A204.1 (cell line): ENCODE measurements around the gene LRP11.
"Not testable (repeated sequence)": the region's sequence is repeated elsewhere in the genome, so short reads cannot be mapped to it uniquely, and the experiment has no call there.

Experiments
- FAIRE-seq: peaks from 2 replicates; lab custom pipeline; 2012; peaks lifted over from hg19 to GRCh38; lab: Jason Lieb, UNC

The LRP11 gene

DNA sequence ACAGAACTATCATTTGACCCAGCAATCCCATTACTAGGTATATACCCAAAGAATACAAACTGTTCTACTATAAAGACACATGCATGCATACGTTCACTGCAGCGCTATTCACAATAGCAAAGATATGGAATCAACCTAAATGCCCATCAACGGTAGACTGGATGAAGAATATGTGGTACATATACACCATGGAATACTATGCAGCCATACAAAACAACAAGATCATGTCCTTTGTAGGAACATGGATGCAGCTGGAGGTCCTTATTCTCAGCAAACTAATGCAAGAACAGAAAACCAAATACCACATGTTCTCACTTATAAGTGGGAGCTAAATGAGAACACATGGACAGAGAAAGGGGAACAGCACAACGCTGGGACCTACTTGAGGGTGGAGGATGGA, 15.8 kb downstream of the LRP11 start:
- not testable (repeated sequence) for FAIRE-seq

DNA sequence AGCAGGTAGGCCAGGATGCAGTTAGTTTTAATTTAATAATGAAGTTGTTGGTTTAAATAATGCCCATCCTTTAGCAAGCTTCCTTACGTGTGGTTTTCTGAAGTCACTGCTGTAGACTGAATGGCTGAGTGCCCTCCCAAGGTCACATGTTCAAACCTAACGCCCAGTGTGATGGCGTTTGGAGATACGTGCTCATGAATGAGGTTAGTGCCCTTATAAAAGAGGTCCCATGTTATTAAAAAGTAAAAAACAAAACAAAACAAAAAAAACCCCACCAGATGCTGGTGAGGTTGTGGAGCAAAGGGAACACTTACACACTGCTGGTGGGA, 16.3 kb downstream of the LRP11 start:
- no peak for FAIRE-seq

DNA sequence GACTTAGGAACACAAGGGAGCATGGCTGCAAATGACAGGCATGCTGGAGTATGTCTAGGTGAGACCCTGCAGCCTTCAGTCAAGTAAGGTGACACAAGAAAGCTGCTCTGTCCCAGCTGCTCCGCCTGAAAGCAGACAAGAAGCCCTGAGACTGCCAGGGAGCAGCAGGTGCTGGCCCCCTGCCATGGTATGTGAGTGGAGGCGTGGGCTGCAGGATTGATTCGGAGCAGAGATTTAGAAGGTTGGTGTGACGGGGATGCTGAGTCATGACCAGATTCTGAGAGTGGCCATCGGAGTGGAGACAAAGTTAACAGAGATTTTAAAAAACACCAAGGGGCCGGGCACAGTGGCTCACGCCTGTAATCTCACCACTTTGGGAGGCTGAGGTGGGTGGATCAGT, 17.8 kb downstream of the LRP11 start:
- no peak for FAIRE-seq

DNA sequence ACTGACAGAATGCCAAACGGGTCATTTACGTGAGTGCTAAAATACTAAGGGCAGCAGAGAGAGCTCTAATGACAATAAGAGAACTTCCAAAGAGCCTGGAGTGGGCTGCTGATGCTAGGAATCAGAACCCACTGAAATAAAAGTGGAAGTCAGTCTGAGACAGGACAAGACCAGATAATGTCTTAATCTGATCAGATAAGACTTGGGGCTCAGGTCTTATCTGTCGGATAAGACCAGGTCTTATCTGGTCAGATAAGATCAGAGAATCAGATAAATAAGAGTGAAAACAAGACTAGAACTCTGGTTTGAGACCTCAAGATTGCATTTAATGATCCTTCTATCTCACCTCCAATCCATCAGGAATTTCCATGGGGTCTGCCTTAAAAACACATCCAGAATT, 18.6 kb downstream of the LRP11 start:
- FAIRE-seq, result no peak

DNA sequence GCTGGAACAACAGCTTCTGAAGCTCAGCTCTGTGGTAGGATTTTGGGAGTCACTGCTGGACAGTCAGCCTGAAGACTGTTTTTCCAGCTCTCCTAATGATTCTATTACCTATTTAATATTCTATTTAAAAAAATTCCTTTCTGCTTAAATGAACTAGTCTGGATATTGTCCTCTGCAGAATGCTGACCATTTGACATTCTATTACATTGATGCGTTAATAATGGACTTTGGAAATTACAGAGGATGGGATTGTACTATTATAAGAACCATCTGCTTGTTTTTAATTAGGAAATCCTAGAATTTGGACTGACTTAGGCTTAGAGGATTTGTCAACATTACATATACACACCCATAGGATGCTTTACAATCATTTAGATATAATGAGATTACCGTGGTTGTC, 19.7 kb downstream of the LRP11 start:
- no peak for FAIRE-seq

DNA sequence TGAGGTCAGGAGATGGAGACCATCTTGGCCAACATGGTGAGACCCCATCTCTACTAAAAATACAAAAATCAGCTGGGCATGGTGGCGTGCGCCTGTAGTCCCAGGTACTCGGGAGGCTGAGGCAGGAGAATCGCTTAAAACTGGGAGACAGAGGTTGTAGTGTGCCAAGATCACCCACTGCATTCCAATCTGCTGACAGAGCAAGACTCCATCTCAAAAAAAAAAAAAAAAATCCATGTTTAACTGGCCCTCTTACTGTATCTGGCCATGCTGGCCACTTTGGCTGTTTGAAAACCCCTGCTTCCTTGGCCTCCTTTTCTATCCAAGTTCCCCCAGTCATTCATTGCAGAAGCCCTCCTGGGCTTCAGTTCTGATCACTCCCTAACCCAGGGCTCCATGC, 20.1 kb downstream of the LRP11 start:
- FAIRE-seq, result not testable (repeated sequence)

DNA sequence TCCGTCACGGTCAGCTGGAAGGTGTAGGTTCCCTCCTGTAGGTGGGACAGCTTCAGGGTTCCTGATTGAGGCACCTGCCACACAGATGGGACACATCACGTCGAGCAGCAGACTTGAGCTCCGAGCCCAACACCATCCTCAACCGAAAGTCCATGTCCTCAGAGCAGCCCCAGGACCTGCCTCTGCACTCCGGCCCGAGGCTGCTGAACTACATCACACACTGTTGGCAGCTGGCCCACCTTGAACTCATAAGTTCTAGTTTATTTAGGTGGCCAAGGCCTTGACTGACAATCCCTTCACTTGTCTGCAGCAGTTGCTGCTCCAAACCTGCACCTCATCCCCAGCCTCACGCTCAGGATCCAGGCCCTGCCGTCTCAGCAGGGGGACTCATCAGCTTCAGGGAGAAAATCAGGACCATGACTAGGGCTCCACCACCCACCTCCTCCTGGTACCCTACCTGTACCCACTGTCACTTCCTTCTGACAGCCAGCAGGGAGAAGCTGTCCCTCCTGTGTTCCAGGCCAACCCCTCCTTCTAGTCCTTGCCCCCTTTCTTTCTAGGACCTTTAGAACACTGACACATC, 21.0 kb downstream of the LRP11 start:
- FAIRE-seq, result no peak

DNA sequence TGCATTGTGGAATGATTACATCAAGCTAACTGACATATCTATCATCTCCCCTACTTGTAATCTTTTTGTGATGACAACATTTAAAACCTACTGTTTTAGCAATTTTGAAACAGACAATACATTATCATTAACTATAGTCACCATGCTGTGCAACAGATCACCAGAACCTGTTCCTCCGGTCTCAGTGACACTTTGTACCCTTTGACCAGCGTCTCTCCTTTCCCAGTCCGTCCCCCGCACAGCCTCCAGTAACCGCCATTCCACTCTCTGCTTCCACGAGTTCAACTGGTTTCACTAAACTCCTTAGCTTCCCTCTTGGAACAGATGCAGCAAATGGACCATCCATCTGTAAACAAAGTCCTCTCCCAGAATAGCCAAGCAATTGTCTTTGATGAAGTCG, 21.8 kb downstream of the LRP11 start:
- no peak for FAIRE-seq

DNA sequence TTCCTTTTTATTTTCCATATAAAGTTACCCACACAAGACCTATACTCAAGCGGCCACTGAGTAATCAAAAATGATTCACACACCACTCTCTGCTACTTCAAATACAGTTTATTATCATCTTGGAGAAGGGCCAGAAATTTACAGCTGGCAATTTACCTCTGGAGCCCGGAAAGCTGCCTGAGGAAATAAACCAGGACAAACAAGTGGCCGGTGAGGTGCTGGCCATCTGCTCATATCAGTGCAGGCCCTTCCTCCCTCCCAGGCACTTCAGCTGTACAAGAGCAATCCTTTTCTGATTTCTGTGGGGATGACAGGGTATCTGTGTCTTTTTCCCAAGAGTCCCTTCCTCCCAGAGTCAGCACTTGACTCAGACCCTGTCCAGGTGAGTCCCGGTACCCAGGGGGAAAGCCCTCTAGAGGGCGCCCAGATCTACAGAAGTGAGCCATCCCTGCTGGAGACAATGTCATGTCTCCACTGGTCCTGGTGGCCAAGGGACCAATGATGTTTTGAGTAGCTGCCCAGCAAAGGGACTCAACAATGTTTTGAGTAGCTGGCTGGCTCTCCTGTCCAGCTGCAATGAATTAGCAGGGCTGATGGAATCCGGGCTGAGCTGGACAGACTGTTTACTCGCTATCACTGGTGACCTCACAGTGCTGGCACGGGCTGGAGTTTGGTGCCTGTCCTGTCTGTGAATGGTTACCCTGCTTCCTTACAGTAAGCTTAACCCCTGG, 23.6 kb downstream of the LRP11 start:
- FAIRE-seq, result no peak

DNA sequence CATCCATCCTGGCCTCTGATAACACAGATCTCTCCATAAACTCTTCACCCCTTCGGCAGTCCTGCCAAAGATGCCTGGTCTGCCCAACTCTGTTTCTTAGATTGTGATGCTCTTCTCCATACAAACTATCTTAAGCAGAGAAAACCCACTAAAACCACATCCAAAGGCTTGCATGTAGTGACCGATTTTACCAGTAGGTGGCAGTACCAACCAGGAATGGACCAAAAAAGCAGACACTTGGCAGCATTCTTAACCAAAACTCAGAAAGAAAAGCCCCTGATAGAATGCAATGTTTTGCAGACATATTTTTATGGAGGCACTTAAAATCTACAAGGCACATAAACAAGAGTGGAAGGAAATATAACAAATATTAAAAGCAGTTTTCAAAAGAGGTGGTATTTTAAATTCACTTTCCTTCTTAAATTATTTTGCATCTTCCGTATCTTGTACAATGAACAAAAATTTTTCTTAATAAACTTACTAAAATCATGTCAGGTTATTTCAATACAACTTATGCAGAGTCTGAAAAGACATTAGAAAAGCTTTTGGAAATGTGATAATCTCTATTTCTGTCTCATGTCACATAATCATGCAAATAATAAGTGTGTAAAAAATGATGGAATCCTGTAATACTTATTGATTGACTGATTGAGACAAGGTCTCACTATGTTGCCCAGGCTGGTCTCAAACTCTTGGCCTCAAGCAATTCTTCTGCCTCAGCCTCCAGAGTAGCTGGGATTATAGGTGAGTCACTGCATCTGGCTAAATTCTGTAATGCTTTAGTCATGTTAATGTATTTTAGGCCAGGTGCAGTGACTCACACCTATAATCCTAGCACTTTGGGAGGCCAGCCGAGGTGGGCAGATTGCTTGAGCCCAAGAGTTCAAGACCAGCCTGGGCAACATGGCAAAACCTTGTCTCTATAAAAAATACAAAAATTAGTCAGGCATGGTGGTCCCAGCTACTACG, 29.4 kb downstream of the LRP11 start:
- peak; percentile 92 for FAIRE-seq

DNA sequence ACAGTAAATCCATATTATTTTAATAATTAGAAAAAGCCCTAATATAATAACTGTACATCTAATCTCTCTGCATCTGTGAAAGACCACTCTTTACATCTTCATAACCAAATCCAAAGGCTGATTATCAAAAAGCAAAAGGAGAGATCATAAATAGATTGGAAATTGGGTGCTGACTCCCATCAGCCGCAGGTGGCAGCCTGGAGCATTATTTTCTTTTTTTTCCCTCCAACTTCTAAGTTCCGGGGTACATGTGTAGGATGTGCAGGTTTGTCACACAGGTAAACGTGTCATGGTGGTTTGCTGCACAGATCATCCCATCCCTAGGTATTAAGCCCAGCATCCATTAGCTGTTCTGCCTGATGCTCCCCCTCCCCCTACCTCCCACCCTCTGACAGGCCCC, 30.5 kb downstream of the LRP11 start:
- no peak for FAIRE-seq

DNA sequence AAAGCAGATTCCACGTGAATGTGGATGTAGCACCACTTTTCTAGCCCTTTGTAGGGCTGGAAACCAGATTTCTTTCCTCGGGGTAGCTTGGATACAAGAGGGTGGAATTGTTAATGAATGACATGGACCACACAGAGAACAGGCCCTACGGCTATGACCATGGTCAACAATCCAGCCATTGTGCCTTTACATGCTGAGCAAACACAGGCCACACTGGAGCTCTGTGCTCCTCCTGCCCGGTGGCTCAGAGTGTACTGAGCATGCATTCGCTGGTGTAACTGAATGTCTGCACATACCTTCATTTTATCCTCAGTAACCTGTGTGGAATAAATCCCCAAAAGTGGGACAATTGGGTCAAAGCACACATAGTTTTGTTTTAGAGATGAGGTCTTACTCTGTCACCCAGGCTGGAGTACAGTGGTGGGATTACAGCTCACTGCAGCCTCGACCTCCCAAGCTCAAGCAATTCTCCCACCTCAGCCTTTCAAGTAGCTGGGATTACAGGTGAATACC, 32.8 kb downstream of the LRP11 start:
- FAIRE-seq, result no peak

DNA sequence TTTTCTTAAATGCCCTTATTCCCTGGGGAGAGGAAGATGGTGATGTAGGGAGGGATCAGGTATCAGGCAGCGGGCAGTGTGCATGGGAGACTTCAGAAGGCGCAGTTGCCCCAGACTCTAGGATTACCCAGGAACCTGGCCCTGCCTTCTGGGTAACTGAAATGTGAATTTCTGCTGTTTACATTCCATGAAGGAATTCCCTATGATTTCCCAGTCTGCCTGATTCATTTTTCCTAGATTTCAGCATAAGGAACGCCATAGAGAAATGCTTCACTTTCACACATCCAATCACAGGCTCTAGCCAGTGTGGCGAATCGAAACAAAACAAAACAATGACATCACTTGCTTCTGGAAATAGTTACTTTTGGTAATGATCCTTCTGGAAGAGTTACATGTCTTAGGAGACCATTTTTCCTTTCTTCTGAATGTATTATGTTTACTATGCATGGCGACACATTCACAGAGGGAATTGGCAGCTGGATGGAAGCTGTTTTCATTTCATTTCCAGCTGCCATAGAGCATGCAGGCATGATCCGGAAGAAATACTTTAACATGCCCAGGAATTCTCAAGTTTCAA, 33.3 kb downstream of the LRP11 start:
- FAIRE-seq, result no peak

DNA sequence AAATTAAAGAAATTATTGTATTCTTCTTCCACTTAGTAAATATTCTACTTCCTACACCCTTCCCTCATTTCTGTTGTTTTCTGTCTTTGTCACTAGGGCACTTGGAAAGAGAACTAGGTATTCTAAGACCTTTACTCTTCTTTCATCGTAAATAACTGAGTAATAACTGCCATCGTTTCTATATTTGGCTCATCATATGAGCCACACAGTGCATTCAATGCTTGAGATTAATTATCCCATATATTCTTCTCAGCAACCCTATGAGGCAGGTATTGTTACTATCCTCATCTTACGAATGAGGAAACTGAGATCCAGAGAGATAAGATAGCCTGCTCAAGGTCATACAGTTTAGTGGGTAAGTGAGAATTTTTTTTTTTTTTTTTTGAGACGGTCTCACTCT, 38.9 kb downstream of the LRP11 start:
- FAIRE-seq, result no peak

DNA sequence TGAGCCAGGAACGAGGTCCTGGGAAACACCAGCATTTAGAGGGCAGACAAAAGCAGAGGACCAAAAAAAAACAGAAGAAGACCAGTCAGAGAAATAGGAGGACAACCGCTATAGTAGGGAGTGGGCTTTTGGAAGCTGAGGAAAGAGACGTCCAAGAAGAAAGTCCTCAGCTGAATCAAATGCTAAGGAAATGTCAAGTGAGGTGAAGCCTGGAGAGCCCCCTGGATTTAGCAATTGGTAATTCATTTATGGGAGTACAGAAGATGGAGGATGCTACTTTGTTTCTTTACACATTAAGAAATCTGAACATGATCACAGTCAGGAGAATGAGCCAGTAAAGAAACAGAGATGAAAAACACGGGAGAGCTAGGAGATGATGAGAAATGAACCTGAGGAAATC, 41.1 kb downstream of the LRP11 start:
- FAIRE-seq, result no peak

DNA sequence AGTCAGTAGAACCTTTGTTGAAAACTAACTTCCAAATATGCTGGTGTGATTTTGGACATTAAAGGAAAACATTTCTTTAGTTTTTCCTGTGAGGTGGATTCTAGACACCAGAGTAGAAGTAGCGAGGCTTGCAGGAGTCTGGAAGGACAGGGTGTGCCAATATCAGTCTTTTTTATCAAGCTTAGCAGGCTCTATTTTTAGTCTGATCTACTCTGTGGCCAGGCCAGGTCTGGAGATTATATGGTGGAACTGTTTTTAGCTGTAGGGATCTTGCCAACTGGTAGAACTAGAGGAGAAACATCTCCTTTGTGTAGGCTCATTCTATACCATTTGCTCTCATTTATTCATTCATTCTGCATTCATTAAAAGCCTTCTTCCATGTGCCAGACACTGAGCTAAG, 42.7 kb downstream of the LRP11 start:
- FAIRE-seq, result no peak

DNA sequence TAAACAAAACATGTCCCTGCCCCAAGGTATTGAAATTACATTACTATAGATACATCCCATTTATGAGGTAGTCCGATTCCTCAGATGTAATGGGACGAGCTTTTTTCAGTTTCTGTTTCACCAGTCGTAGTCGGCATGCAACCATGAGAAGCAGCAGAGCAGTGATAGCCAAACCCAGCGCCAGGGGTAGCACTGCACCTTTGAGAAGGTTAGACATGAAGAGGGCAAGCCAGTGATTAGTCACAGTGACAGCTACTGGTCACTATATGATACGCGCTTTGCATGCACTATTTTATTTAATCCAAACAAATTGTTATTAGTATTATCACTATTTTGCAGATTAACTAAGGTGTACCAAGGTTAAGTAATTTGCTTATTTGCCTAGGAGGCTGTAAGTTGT, 43.7 kb downstream of the LRP11 start:
- FAIRE-seq, result no peak

DNA sequence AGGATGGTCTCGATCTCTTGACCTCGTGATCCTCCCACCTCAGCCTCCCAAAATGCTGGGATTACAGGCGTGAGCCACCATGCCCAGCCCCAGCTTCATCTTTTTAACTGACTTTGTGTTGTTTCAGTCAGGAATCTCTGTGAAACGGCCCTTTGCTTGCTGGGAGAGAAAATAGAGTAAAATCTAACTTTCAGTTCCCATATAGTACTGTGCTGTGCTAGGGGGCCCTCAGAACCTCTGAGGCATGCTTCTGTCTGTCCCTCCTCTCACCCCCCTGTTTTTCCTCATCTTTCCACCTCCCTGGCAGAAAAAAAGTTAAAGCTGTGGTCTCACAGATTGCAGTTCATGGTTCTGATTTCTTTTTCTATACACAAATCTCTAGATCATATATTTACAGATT, 48.4 kb downstream of the LRP11 start:
- FAIRE-seq, result no peak

DNA sequence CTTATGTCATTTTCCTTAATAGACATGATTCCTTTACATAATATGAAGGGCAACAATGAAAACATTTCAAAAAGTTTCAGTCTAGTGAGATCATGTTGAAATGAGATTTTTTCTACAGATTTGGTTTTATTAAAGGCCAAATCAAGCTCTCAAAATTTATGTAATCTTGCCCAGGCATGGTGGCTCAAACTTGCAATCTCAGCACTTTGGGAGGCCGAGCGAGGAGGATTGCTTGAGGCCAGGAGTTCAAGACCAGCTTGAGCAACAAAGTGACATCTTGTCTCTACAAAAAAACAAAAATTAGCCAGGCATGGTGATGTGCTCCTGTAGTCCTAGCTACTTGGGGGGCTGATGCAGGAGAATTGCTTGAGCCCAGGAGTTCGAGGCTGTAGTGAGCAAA, 50.8 kb downstream of the LRP11 start:
- no peak for FAIRE-seq

DNA sequence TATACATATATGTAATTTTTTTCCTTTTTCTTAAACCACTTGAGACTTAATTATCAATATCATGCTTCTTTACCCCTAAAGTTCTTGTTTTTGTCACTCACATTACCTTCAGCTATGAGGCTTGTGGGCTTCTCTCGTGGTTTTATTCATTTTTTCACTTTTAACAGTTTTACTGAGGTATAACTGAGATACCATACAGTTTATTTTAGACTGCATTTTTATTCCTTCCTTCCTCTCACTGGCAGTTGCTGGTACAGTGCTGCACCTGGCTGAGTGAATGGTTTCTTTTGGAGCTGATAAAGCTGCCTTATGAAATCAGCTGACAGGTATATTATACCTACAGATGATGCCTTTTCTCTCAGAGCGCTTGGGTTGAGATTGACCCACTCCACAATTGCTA, 54.4 kb downstream of the LRP11 start:
- FAIRE-seq, result no peak

DNA sequence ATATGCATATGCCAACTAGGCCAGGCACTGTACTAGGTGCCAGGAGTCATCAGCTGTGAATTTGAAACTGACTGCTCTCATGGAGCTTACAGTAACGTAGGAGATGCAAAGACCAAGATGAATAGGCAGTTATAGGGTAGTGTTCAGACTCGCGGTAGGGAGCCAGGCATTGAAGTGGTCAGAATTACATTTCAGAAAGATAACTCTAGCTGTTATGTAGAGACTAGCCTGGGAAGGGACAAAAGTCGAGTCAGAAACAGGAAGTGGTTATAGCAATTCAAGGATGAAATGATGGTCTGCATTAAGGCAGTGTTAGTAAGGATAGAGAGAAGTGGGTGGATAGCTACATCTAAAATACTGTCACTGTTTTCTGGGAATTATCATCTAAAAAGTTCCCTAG, 58.0 kb downstream of the LRP11 start:
- no peak for FAIRE-seq

DNA sequence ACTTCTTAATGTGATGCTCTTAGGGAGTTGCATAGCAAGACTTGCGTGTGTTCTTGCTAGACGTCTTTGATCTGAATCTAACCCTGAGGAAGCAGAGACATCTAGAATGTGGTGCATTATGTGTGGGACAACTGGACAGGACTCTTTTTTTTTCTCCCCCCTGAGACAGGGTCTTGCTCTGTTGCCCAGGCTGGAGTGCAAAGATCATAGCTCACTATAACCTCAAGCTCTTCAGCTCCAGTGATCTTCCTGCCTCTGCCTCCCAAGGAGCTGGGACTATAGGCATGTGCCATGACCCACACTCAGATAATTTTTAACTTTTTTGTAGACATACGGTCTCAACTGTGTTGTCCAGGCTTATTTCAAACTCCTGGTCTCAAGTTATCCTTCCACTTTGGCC, 80.6 kb downstream of the LRP11 start:
- no peak for FAIRE-seq

DNA sequence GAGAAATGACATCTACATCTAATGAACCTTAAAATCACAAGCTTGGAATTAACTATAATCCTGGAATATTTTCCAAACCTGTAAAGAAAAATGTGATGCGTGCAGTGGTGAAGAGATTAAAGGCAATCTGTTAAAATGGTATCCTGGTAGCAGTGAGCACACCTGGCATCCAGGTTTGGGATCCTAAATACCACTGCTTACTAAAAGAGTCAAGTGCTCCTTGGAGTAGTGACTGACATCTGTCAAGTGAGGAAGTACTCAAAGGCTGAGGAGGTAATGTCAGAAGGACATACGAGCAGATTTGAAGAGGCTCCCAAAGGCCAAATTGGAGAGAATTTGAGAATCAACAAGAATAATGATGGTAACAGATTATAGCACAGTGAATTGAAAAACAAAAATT, 81.8 kb downstream of the LRP11 start:
- no peak for FAIRE-seq
